ENCODE results near the gene ZEB2.
A peak's percentile ranks its signal among the peaks of the same experiment; 100 is the strongest.

Gene ZEB2

DNA sequence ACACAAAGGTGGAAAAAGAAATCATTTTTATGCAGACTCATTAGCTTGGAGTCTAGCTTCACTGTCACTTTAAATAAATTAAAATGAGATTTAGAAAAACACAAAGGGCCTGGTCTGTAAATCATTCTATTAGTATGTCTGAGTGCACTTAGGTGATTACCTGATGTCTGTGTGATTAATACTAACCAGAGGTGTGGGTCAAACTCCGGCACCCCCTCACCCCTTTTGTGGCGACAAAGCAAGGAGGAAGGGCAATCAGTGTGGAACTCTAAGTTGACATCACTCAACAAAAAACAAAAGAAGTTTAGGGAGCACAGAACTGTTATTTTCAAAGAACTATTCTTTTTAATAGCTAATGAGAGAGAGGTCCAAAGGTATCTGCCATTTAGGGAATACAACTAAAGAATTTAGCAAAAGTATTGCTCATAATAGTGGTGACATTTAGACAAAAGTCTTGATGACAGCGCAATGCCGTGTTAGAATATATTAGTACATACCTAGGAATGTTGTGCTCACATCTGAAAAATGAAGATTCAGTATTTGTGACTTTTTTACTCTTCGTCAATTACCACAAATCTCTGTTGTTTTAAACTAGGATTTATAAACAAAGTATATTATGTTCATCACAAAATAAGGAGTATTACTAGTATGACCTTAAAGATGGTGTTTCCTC is 66.3 kb downstream of the ZEB2 start:
- no peak for DNase-seq

DNA sequence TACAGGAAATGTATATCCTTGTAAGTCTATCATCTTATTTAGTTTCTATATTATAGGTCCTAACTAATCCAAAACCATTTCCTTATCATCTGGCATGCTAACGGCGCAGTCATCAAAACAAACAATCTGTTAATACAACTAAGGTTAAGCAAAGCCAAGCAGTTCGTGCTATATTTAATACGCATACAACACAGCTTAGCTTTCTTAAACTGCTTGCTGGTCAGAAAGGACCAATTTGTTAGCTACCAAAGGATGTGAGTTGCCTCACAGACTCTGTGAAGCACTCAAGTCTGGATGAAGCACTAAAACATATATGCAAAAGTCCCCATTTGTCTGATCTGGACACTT is 67.0 kb downstream of the ZEB2 start:
- DNase-seq, result no peak

- DNase-seq, result peak in 1 of 58 donors; percentile 46
These were observed 67.5 kb downstream of the ZEB2 start for GRCh38 chr2:144452169-144452988.

DNA sequence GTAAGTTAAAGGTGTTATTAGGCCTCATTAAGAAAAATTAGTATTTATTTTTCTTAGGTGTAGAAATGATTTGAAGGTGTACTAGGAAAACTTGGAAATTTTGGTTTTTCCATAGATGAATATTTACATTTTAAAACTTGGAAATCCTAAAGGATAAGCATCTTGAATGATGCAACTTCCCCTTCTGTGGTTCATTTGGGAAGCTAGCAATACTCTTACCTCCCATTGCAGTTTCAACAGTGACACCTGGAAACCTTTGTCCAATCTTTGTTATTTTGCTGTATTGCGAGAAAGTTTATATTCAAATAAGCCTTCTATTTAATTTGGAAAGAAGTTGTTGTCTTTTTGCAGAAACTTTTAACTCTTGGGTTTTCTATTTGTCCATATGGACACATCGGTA is 68.5 kb downstream of the ZEB2 start:
- DNase-seq, result no peak

GRCh38 chr2:144449028-144449406 is 70.9 kb downstream of the ZEB2 start:
- peak in 7 of 58 donors; percentile 7 to 47 (median 36) for DNase-seq

DNA sequence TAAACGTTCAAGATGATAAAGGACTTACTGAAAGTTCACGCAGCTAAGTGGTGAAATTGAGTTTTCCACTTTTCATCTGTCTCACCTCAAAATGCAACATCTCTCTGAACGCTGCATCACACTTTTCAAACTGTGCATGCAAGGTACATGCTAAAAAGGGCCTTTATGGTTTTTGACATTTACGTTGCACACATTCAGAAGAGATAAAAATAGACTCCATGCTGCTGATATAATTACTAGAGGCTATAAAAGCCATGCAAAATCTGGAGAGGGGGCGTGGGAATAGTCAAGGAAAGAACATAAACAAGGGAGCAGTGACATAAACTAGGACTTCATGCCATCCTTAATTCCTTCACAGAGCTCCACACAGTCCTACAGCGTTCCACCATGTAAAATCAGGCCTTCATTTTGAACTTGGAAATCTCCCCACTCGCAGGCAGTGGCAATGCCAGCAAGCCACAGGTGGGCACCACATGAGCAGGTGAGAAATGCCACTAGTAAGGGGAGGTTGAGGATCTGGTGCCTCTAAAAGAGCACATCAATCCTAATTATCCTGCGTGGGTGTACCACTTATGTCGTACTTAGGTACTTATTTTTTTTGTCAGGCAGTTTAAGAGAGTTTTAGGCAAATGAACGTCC is 71.4 kb downstream of the ZEB2 start:
- DNase-seq, result no peak

GRCh38 chr2:144447535-144447934 is 72.4 kb downstream of the ZEB2 start:
- no peak for DNase-seq

GRCh38 chr2:144446136-144446535 is 73.8 kb downstream of the ZEB2 start:
- no peak for DNase-seq

- DNase-seq, result no peak
These were observed 74.7 kb downstream of the ZEB2 start for GRCh38 chr2:144445196-144445595.

- DNase-seq, result no peak
These were observed 75.8 kb downstream of the ZEB2 start for GRCh38 chr2:144443837-144444817.

DNA sequence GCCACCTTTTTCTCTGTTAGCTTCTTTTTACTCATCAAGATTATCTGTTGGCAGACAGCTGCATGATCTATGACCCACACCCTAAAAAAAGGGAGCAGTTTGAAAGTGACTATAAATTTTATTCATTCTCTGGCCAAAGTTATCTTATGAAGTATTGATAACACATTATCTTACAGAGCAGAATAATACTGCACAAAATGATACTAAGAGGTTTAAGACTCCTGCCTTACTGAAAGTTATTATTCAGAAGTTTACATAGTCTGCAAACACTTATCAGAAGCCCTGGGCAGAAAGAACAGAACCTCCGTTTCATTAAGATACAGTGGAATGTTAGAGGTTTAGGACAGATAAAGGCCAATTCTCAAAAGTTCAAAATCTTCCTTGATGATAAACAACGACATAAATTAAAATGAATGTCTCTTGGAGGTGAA is 78.2 kb downstream of the ZEB2 start:
- DNase-seq, result no peak

GRCh38 chr2:144439993-144440392 is 79.9 kb downstream of the ZEB2 start:
- DNase-seq, result no peak

DNA sequence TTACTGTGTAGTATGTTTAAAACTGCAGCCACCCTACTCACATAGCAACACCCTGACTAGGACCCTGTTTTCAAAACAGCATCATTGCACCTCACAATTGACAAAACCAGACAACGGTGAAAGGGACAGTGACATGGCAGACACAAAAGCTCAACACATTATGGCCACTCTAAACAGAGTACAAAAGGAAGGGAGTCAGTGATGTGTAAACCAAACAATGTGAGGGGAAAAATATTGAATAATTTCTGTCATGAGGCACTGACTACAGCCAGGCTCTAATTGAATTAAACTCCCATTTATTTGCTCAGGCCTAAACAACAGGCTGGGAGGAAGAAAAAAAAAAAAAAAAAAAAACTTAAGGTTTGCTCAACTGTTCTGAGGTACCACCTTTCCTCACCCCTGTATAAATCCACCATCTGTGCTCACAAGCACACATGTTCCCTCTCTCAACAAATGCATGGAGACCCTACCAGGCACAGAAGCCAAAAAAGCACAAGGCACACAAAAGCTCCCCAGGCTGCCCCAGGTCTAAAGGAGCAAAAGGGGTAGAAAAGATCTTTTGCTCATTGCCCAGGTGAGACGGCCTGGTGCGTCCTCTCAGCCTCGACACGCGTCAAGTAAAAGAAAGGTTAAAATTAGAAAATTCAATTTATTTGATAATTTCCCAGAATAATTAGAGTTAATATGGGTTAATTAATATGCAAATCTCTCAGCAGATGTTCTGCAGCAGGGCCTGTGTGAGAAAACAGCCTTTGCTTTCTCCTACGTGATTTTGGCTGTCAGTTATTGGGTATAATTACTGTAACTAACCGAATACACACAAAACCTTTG is 80.9 kb downstream of the ZEB2 start:
- DNase-seq, result no peak

DNA sequence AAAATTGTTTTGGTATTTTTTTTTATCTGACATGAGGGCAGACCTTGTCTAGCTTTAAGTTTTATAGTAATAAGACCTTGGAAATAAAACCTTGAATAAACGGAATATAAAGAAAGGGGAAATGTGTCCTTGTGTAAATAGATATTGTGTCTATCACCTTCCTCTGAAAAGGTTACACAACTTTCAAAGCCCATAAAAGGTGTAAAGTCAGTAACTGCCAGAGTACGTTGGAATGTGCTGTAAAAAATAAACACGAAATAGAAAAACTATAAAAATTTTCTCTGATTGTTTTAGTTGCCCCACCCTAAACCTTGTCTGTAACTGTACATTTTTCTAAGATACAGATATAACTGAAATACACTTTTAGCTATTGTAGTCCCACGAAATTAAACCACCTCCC is 82.3 kb downstream of the ZEB2 start:
- DNase-seq, result no peak

DNA sequence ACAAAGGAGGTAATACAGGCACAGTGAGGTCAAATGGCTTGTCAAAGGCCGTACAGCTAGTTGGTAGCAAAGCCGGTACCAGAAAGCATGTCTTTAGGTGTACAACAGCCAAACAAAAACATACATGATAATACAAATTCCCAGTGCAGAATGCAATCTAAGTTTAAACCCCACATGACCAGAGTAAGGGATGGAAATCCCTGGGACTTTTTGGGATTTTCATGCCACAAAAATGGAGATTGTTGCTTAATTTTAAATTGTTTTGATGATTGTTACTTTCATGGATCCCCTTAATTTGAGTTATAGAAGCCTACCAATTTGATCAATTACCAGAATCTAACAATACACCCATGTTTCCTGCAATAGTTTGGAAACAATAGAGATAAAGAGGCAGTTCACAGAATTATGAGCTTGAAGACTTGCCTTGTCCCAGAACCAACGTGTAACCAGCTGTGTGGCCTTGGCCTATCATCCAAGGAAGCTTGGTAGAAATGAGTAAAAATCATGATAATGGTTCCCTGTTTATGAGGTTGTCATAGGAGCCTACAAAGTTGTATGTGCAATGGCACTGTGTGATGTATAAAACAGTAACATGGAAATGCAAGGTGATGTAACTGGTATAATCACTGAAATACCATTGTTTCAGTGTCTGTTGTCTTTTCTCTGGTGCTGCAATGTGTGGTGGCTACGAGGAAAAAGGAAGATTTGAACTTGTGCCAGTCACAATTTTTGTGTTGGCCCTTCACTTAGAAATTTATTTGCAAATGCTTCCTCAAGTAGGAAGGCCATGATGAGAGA is 85.3 kb downstream of the ZEB2 start:
- DNase-seq, result no peak

DNA sequence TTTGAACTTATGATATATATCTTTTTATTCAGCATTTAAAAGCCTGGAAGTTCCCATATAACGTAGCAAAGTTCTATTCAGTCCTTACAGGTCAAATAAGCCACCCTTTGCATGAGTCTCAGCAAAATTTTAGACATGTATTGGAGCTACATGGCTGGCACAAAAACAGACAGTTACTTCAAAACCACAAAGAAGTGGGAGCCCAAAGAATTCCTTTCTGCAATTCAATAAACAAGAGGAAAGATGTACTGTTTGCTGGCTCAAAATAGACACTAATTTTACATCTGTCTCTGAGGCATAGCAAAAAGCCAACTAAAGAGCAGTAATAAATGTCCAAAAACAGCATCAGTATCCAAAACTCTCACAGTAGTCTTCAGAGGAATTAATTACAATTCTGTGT is 87.0 kb downstream of the ZEB2 start:
- no peak for DNase-seq

- no peak for DNase-seq
These were observed 87.9 kb downstream of the ZEB2 start for GRCh38 chr2:144431998-144432397.

GRCh38 chr2:144431392-144431783 is 88.5 kb downstream of the ZEB2 start:
- DNase-seq, result peak in 1 of 58 donors; percentile 22

- DNase-seq, result peak in 3 of 58 donors; percentile 24 to 47 (median 41)
These were observed 89.1 kb downstream of the ZEB2 start for GRCh38 chr2:144430722-144431391.
